GM23248 (cell line): ENCODE data around the gene PCLO.

ENCODE experiments used
- EZH2 ChIP-seq: fragments of 200-600 bp; sonication (generic); IDR thresholded peaks from 2 replicates; pipeline ENCODE4 v1.6.1; 2018; ENCODE audit warnings: antibody characterized with exemption, mild to moderate bottlenecking; ENCODE audit not compliant: insufficient read depth, poor library complexity, severe bottlenecking
- EZH2phosphoT487 ChIP-seq: fragments of 200-600 bp; sonication (generic); IDR thresholded peaks from 2 replicates; pipeline ENCODE4 v1.6.1; 2018; ENCODE audit warnings: antibody characterized with exemption, moderate library complexity, mild to moderate bottlenecking, low read depth; ENCODE audit not compliant: insufficient read depth

GRCh38 chr7:82865856-82866255, 296.8 kb downstream of the PCLO start:
- TF ChIP-seq EZH2phosphoT487 (no peak), EZH2 (no peak)
